ENCODE data around the gene ACADSB.

DNA sequence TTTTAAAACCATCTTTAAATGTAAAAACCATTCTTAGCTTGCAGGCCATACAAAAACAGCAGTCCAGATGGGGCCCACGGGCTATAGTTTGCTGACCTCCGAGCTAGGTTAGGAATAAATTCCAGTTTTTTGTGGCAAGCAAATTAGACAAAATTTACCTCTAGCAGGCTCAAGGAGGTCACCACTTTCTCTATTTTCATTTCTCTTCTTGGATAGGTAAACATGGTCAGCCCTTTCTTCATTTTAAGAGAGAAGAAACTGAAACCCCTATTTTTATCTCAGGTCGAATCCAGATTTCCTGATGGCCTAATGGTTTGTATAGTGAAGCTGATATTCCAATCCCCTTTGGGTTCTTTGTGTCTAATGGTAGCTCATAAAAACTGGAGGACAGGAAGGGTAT, 10.9 kb upstream of the ACADSB start:
- no peak for TF ChIP-seq ZNF274 (IDR thresholded peaks at IDR 0.05; ENCODE audit: insufficient read depth, insufficient read length)
- no peak for TF ChIP-seq SREBF2 (IDR thresholded peaks at IDR 0.05; ENCODE audit: low read length)
- TF ChIP-seq, protein P1, sequence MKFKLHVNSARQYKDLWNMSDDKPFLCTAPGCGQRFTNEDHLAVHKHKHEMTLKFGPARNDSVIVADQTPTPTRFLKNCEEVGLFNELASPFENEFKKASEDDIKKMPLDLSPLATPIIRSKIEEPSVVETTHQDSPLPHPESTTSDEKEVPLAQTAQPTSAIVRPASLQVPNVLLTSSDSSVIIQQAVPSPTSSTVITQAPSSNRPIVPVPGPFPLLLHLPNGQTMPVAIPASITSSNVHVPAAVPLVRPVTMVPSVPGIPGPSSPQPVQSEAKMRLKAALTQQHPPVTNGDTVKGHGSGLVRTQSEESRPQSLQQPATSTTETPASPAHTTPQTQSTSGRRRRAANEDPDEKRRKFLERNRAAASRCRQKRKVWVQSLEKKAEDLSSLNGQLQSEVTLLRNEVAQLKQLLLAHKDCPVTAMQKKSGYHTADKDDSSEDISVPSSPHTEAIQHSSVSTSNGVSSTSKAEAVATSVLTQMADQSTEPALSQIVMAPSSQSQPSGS (IDR thresholded peaks at IDR 0.05; ENCODE audit: low read length) = no peak
- TF ChIP-seq SMC3 (IDR thresholded peaks at IDR 0.05; ENCODE audit: borderline replicate concordance, low read length) = no peak
- TF ChIP-seq SMAD1 (IDR thresholded peaks at IDR 0.05; ENCODE audit: low read depth, partially characterized antibody) = no peak
- TF ChIP-seq, protein P2, sequence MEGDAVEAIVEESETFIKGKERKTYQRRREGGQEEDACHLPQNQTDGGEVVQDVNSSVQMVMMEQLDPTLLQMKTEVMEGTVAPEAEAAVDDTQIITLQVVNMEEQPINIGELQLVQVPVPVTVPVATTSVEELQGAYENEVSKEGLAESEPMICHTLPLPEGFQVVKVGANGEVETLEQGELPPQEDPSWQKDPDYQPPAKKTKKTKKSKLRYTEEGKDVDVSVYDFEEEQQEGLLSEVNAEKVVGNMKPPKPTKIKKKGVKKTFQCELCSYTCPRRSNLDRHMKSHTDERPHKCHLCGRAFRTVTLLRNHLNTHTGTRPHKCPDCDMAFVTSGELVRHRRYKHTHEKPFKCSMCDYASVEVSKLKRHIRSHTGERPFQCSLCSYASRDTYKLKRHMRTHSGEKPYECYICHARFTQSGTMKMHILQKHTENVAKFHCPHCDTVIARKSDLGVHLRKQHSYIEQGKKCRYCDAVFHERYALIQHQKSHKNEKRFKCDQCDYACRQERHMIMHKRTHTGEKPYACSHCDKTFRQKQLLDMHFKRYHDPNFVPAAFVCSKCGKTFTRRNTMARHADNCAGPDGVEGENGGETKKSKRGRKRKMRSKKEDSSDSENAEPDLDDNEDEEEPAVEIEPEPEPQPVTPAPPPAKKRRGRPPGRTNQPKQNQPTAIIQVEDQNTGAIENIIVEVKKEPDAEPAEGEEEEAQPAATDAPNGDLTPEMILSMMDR (IDR thresholded peaks at IDR 0.05 in 2 of 3, conservative IDR thresholded peaks at IDR 0.05 in 1 of 3; ENCODE audit: control insufficient read depth in 2 of 3, extremely low read depth in 1 of 3, insufficient read depth in 1 of 3, low read depth in 3 of 3, low read length in 3 of 3) = no peak
- no peak for TF ChIP-seq SIN3A (IDR thresholded peaks at IDR 0.05; ENCODE audit: low read depth, low read length)
- TF ChIP-seq TCF12 (IDR thresholded peaks at IDR 0.05; ENCODE audit: low read depth, low read length) = no peak
- TF ChIP-seq IKZF2 (IDR thresholded peaks at IDR 0.05) = no peak
- no peak for TF ChIP-seq POLR2AphosphoS2 (IDR thresholded peaks at IDR 0.05; ENCODE audit: low read depth, low read length)
- no peak for TF ChIP-seq EGR1 (IDR thresholded peaks at IDR 0.05; ENCODE audit: borderline replicate concordance in 1 of 2, low read depth in 2 of 2, low read length in 2 of 2)
